DND-41 (cell line): ENCODE measurements around the gene MESD.

Source experiments
- ATAC-seq: fragments of 200-7000 bp; cut with Tn5 transposase; 3 replicates; pipeline ENCODE4 v1.9.1; 2021; ENCODE audit warnings: low read depth; ENCODE audit not compliant: insufficient read depth
- DNase-seq: peaks from one replicate; pipeline ENCODE4 v3.0.0-alpha.2; 2020
- H2AFZ ChIP-seq: 2 replicates; pipeline ENCODE4 v1.6.0; 2012; ENCODE audit warnings: low read depth, low read length
- H3K27ac ChIP-seq: 2 replicates; pipeline ENCODE4 v1.5.1; 2012; ENCODE audit warnings: low read length, inconsistent platforms
- H3K27me3 ChIP-seq: fragments of 200-600 bp; sonication (generic); 2 replicates; pipeline ENCODE4 v1.6.0; 2012; ENCODE audit warnings: low read length, mild to moderate bottlenecking, inconsistent platforms; ENCODE audit not compliant: insufficient read depth, poor library complexity
- H3K36me3 ChIP-seq: 2 replicates; pipeline ENCODE4 v1.5.1; 2012; ENCODE audit warnings: low read length, inconsistent platforms; ENCODE audit not compliant: insufficient read depth
- H3K4me1 ChIP-seq: 2 replicates; pipeline ENCODE4 v1.5.1; 2012; ENCODE audit warnings: mild to moderate bottlenecking, low read length; ENCODE audit not compliant: insufficient read depth
- H3K4me2 ChIP-seq: 2 replicates; pipeline ENCODE4 v1.6.0; 2012; ENCODE audit warnings: mild to moderate bottlenecking, moderate library complexity, low read length, inconsistent platforms; ENCODE audit not compliant: insufficient read depth
- H3K4me3 ChIP-seq, 2 experiments: fragments of 200-600 bp in 1 of 2; shearing (Covaris generic) in 1 of 2; 2 replicates each; pipeline ENCODE4 v1.5.1; 2012 to 2016; ENCODE audit warnings: inconsistent platforms in 2 of 2, low read length in 2 of 2, mild to moderate bottlenecking in 2 of 2, low read depth in 1 of 2, moderate library complexity in 1 of 2
- H3K79me2 ChIP-seq: 2 replicates; pipeline ENCODE4 v1.6.0; 2012; ENCODE audit warnings: low read length, inconsistent platforms; ENCODE audit not compliant: insufficient read depth
- H3K9ac ChIP-seq: 2 replicates; pipeline ENCODE4 v1.6.0; 2012; ENCODE audit warnings: low read depth, mild to moderate bottlenecking, inconsistent platforms, low read length, moderate library complexity
- H3K9me3 ChIP-seq: 2 replicates; pipeline ENCODE4 v1.5.1; 2012; ENCODE audit warnings: low read length, moderate library complexity, mild to moderate bottlenecking, inconsistent platforms; ENCODE audit not compliant: insufficient read depth, severe bottlenecking
- H4K20me1 ChIP-seq: 2 replicates; pipeline ENCODE4 v1.6.0; 2012; ENCODE audit warnings: low read length; ENCODE audit not compliant: insufficient read depth
- CTCF ChIP-seq: IDR thresholded peaks from 2 replicates; pipeline ENCODE4 v1.5.1; 2012; ENCODE audit warnings: borderline replicate concordance, low read length, moderate library complexity, mild to moderate bottlenecking; ENCODE audit not compliant: poor library complexity, severe bottlenecking; ENCODE audit errors: extremely low read depth
- EZH2 ChIP-seq: IDR thresholded peaks from 3 replicates; pipeline ENCODE4 v1.6.1; 2012; ENCODE audit warnings: borderline replicate concordance, low read depth, mild to moderate bottlenecking, moderate library complexity, low read length, inconsistent platforms; ENCODE audit not compliant: severe bottlenecking

MESD gene

DNA sequence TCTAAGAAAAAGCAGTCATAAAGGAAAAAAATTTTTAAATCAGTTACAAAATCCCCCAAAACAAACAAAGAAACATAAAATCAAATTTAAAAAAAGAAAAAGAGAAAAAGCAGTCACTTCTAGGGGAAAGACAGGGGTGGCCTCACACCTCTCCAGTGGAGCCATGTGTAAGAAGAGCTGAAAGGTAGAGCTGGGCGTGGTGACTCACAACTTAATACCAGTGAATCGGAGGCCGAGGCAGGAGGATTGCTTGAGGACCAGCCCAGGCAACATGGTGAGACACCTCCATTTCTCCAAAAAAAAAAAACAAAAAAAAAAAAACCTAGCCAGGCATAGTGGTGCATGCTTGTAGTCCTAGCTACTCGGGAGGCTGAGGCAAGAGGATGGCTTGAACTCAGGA, 14.7 kb downstream of the MESD start:
- Histone ChIP-seq H3K4me1 (no peaks in the 10 kb centered on the region), H3K9ac (no peak overlapping the region), H3K27me3 (no peaks in the 10 kb centered on the region), H3K4me3 (no peak overlapping the region), H2AFZ (no peak overlapping the region), H3K9me3 (no peaks in the 10 kb centered on the region), H4K20me1 (peaks cover 26% of the 10 kb centered on the region; the same call in 1 of the 2 replicates), H3K79me2 (peaks cover 14% of the 10 kb centered on the region; the same call in 1 of the 2 replicates), H3K4me2 (no peak overlapping the region), H3K27ac (no peak overlapping the region), H3K36me3 (peaks cover 44% of the 10 kb centered on the region)
- DNase-seq (no peak), ATAC-seq (no peak)
- TF ChIP-seq EZH2: no peak
- TF ChIP-seq CTCF: no peak

DNA sequence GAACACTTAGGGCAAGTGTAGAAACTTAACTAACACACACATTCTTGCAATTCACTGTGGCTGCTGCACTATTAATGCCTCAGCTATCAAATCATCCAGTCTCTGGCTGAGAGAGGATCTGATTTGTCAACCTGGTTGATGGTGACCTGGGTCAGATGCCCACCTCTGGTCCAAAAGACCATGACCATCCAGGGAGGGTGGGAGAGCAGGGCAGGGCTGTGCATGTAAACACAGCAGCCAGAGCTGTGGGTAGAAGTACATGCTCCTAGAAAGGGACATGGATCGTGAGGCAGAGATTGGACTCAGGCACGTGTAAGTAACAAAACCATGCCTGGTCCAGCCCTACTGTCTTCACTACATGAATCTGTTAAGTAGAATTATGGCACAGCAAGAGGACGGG, 17.3 kb downstream of the MESD start:
- H3K36me3 ChIP-seq: peaks cover 33% of the 10 kb centered on the region
- TF ChIP-seq CTCF: no peak
- no peak for TF ChIP-seq EZH2
- no peak for DNase-seq
- H3K27ac ChIP-seq: no peak overlapping the region
- H3K9me3 ChIP-seq: no peaks in the 10 kb centered on the region
- H3K4me3 ChIP-seq: no peak overlapping the region
- no peak overlapping the region for H2AFZ ChIP-seq
- no peaks in the 10 kb centered on the region for H3K27me3 ChIP-seq
- ATAC-seq: no peak
- H3K4me2 ChIP-seq: no peak overlapping the region
- H3K4me1 ChIP-seq: no peaks in the 10 kb centered on the region
- H4K20me1 ChIP-seq: peaks cover 18% of the 10 kb centered on the region; the same call in 1 of the 2 replicates
- peaks cover 5% of the 10 kb centered on the region; the same call in 1 of the 2 replicates for H3K79me2 ChIP-seq
- no peak overlapping the region for H3K9ac ChIP-seq

- H3K4me3 ChIP-seq: no peak overlapping the region
- no peak for ATAC-seq
Measured at GRCh38 chr15:80971143-80971542, 18.5 kb downstream of the MESD start.

More at GRCh38 chr15:80971143-80971542, 18.5 kb downstream of the MESD start:
- H2AFZ ChIP-seq: no peak overlapping the region
- no peaks in the 10 kb centered on the region for H3K27me3 ChIP-seq
- no peaks in the 10 kb centered on the region for H3K9me3 ChIP-seq
- peaks cover 29% of the 10 kb centered on the region for H3K36me3 ChIP-seq
- H3K27ac ChIP-seq: no peak overlapping the region
- peaks cover 10% of the 10 kb centered on the region; the same call in 1 of the 2 replicates for H4K20me1 ChIP-seq
- DNase-seq: no peak
- no peak overlapping the region for H3K9ac ChIP-seq
- TF ChIP-seq EZH2: no peak
- no peak for TF ChIP-seq CTCF
- no peaks in the 10 kb centered on the region for H3K4me1 ChIP-seq
- no peak overlapping the region for H3K4me2 ChIP-seq
- H3K79me2 ChIP-seq: no peaks in the 10 kb centered on the region
